ENCODE data around the gene TCAP. TPM values are rescaled to one million over a fixed set of nuclear protein-coding genes. Genes with fewer than 3 reads are reported as not detected.

Gene TCAP
- total RNA-seq, 1 donor from 2014 or later: 2.7 TPM

DNA sequence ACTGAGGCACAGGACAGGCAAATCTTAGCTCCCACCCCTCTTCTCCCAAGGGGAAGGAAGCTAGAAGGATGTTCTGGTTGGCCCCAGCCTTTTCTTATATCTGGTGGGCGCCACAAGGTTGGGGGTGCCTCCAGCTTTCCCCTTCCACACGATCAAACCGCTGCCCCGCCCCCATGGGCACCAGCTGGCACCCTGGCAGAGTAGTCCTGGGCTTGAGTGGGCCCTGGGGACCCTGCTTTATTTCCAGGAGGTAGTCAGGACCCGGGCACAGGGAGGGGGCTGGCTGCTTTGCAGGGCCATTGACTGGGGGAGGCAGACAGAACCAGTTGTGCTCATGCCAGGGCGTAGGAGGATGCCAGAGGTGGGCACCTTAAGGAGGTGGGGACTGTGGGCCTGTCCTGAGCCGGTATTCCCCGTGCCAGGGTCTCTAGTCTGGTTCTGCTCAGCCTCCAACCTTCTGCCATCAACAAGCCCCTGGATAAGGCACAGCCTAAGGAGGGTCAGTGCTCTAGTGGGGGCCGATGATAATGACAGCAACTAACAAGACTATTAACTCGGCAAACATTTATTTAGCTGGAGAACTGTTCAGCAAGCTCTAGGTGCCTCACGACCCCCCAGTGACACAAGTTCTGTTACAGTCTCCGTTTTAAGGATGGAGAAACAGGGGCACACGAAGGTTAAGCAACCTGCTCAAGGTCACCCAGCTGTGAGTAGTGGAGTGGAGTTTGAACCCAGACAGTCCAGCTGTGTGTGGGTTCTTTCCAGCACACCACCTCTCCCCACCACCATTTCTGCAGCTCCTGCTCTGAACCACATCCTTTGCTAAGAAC lies 46.0 kb upstream of the TCAP start:
- no peak for DNase-seq (ENCODE audit: low spot score, unreplicated experiment)
- H3K27me3 Mint-ChIP-seq: peaks cover 72% of the 10 kb centered on the region
- H3K4me1 Mint-ChIP-seq (ENCODE audit: low read depth): no peaks in the 10 kb centered on the region
- H3K36me3 Mint-ChIP-seq (ENCODE audit: insufficient read depth): no peaks in the 10 kb centered on the region
- H3K4me3 Mint-ChIP-seq (ENCODE audit: low read depth): no peak overlapping the region
- no peak overlapping the region for H3K27ac Mint-ChIP-seq
- no peaks in the 10 kb centered on the region for H3K9me3 Mint-ChIP-seq (ENCODE audit: low read depth)
- no peak for TF ChIP-seq CTCF (IDR thresholded peaks at IDR 0.05; ENCODE audit: unreplicated experiment)

DNA sequence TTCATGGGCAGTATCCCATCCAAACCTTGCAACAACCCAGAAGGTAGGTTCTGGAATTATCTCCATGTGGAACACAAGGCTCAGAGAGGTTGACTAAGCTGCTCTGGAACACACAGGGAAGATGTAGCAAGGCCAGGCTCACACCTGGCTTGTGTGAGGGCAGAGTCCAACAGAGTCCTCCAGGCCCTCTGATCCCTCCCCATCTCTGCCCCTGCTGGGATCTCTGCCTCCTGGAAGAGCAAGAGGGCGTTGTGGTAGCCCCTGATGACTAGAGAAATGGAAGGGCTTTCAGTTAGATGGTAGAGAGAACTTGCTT lies 45.4 kb upstream of the TCAP start:
- no peak for TF ChIP-seq CTCF (IDR thresholded peaks at IDR 0.05; ENCODE audit: unreplicated experiment)
- no peak for DNase-seq (ENCODE audit: low spot score, unreplicated experiment)
- no peaks in the 10 kb centered on the region for H3K9me3 Mint-ChIP-seq (ENCODE audit: low read depth)
- H3K4me3 Mint-ChIP-seq (ENCODE audit: low read depth): no peak overlapping the region
- H3K27ac Mint-ChIP-seq: no peak overlapping the region
- no peaks in the 10 kb centered on the region for H3K4me1 Mint-ChIP-seq (ENCODE audit: low read depth)
- peaks cover 70% of the 10 kb centered on the region for H3K27me3 Mint-ChIP-seq
- no peaks in the 10 kb centered on the region for H3K36me3 Mint-ChIP-seq (ENCODE audit: insufficient read depth)

- Mint-ChIP-seq H3K4me3 (ENCODE audit: low read depth) (no peak overlapping the region), H3K4me1 (ENCODE audit: low read depth) (peaks cover 5% of the 10 kb centered on the region), H3K27me3 (peaks cover 70% of the 10 kb centered on the region)
Measured at GRCh38 chr17:39621523-39622379, 43.4 kb upstream of the TCAP start.

DNA sequence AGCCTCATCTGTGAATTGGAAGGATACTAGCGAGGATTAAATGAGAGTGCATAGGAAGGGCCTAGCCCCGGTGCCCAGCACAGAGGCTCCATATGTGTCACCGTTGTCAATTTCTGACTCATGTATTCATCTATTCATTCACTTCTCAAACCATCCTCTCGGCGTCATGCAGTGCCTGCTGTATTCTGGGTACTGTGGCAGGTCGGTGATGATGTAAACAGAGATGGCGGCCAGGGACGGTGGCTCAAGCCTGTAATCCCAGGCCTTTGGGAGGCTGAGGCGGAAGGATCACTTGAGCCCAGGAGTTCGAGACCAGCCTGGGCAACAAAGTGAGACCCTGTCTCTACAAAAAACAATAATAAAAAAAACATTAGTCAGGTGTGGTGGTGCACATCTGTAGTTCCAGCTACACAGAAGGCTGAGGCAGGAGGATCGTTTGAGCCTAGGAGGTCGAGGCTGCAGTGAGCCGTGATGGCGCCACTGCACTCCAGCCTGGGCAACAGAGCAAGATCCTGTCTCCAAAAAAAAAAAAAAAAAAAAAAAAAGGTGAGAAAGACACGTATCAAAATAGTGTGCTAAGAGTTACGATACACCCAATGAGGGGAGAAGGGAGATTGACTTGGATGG lies 42.7 kb upstream of the TCAP start:
- Mint-ChIP-seq H3K9me3 (ENCODE audit: low read depth) (no peaks in the 10 kb centered on the region), H3K4me3 (ENCODE audit: low read depth) (no peak overlapping the region), H3K27me3 (peaks cover 65% of the 10 kb centered on the region), H3K4me1 (ENCODE audit: low read depth) (peaks cover 5% of the 10 kb centered on the region), H3K27ac (no peak overlapping the region), H3K36me3 (ENCODE audit: insufficient read depth) (no peaks in the 10 kb centered on the region)
- DNase-seq (ENCODE audit: low spot score, unreplicated experiment): no peak
- TF ChIP-seq CTCF (IDR thresholded peaks at IDR 0.05; ENCODE audit: unreplicated experiment): no peak

More at GRCh38 chr17:39621523-39622379, 43.4 kb upstream of the TCAP start:
- TF ChIP-seq CTCF (IDR thresholded peaks at IDR 0.05; ENCODE audit: unreplicated experiment): peak; percentile 100
- Mint-ChIP-seq H3K36me3 (ENCODE audit: insufficient read depth) (no peaks in the 10 kb centered on the region), H3K9me3 (ENCODE audit: low read depth) (no peaks in the 10 kb centered on the region), H3K27ac (no peak overlapping the region)
- DNase-seq (ENCODE audit: low spot score, unreplicated experiment): peak; percentile 92

DNA sequence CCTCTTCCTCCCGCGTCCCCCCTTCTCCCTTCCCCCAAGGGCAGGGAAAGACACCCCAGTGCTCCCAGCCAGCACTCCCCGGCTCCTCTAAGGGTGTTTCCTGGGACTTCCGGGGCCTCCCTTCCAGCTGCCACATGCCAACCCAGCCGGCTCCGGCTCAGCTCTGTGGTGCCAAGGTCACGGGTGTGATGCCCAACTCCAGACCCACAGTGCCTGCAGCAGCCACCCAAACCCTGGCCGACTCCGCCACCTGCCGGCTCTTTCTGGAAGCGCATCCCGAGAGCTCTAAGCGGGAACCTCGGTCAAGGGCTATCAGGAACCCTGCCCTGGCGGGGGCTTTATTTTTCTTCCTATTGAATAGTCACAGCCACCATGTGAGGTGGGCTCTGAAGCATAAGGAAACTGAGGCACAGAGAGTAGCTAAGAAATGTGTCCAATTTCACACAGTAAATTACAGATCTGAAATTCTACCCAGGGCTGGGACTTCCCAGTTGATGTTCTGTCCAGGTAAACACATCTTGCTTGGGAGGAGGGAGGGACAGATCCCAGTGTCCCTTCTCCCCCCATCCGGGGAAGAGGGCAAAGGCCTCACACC lies 41.7 kb upstream of the TCAP start:
- peak; percentile 86 for TF ChIP-seq CTCF (IDR thresholded peaks at IDR 0.05; ENCODE audit: unreplicated experiment)
- H3K4me3 Mint-ChIP-seq (ENCODE audit: low read depth): no peak overlapping the region
- no peaks in the 10 kb centered on the region for H3K9me3 Mint-ChIP-seq (ENCODE audit: low read depth)
- H3K36me3 Mint-ChIP-seq (ENCODE audit: insufficient read depth): no peaks in the 10 kb centered on the region
- H3K4me1 Mint-ChIP-seq (ENCODE audit: low read depth): peaks cover 7% of the 10 kb centered on the region
- peak; percentile 85 for DNase-seq (ENCODE audit: low spot score, unreplicated experiment)
- no peak overlapping the region for H3K27ac Mint-ChIP-seq
- H3K27me3 Mint-ChIP-seq: peaks cover 69% of the 10 kb centered on the region
